ENCODE results near the gene PROSER2.

- TF ChIP-seq EP300 (IDR thresholded peaks at IDR 0.05) (no peak), CTCF (IDR thresholded peaks at IDR 0.05) (no peak), POLR2A (IDR thresholded peaks at IDR 0.05) (no peak)
Observed at GRCh38 chr10:11881477-11882417, 58.6 kb downstream of the PROSER2 start.

All from ovary (tissue), 3 donors.